NT2/D1 (cell line): ENCODE measurements around the gene APOBEC3A.

ENCODE experiments used
- YY1 ChIP-seq: IDR thresholded peaks from 2 replicates; pipeline ENCODE4 v1.6.1; 2011; ENCODE audit not compliant: insufficient read length, insufficient read depth
- ZNF274 ChIP-seq: IDR thresholded peaks from 2 replicates; pipeline ENCODE4 v1.6.1; 2011; ENCODE audit warnings: mild to moderate bottlenecking, low read depth, low read length

DNA sequence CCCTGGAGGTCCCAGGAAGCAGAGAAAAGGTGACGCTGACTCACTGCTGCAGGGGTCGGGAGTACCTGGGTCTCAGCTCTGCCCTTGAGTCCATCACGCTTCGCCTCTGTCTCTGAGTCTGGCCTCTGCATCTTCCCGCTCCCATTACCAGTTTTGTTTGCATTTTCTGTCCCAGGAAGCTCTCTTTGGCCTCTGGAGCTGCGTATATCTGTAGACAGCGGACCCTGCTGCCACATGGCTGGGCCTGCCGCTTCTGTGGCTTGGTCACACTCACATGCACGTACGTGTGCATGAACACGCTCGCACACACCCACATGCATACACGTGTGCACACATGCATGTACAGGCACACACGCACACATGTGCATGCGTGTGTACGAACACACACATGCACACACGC is 20.8 kb upstream of the APOBEC3A start:
- TF ChIP-seq YY1 (no peak), ZNF274 (no peak)
